Measurements from ENCODE around the gene ZNHIT1. TPM values are rescaled to one million over a fixed set of nuclear protein-coding genes. Genes with fewer than 3 reads are reported as not detected.

Gene ZNHIT1
- polyA plus RNA-seq, 3 donors = 29.3 to 109 (median 74.9) TPM

- peaks cover 0 to under 1% of the 10 kb centered on the region in 2 donors for H3K4me1 ChIP-seq (ENCODE audit: control insufficient read depth in 1 of 2, insufficient read depth in 2 of 2, low read length in 2 of 2)
- no peak overlapping the region for H3K9ac ChIP-seq (ENCODE audit: insufficient read depth, low read length, poor library complexity, severe bottlenecking)
- intact Hi-C loops (cut with micrococcal nuclease) = no loop called here
- 97% methylated on average over 15 of the region's 19 CpGs for WGBS (ENCODE audit: insufficient coverage)
- no peaks in the 10 kb centered on the region for H3K9me3 Mint-ChIP-seq
- H3K27me3 ChIP-seq (ENCODE audit: control insufficient read depth in 2 of 2, insufficient read depth in 2 of 2, low read length in 2 of 2) = no peaks in the 10 kb centered on the region
- no peaks in the 10 kb centered on the region for H3K27me3 Mint-ChIP-seq (ENCODE audit: low read depth in 3 of 3)
- no peak overlapping the region for H3K27ac ChIP-seq (ENCODE audit: low read depth in 1 of 2, low read length in 2 of 2)
- H3K4me1 Mint-ChIP-seq = no peaks in the 10 kb centered on the region
- no peaks in the 10 kb centered on the region for H3K79me2 ChIP-seq (ENCODE audit: insufficient read depth, low read length)
- peak overlapping the region in 1 of 7 donors; percentile 19 for H3K27ac Mint-ChIP-seq
- peaks cover 64 to 96% of the 10 kb centered on the region in 2 donors for H3K36me3 Mint-ChIP-seq
- no peaks in the 10 kb centered on the region for H4K20me1 ChIP-seq (ENCODE audit: insufficient read depth, low read length)
- TF ChIP-seq CTCF (IDR thresholded peaks at IDR 0.05) = no peak
- no peaks in the 10 kb centered on the region for H3K9me3 ChIP-seq (replicated peaks in 1 of 2; ENCODE audit: control insufficient read depth in 1 of 2, insufficient read depth in 1 of 2, low read length in 2 of 2)
- DNase-seq = no peak
- H3K36me3 ChIP-seq (replicated peaks in 1 of 2; ENCODE audit: control insufficient read depth in 1 of 2, insufficient read depth in 2 of 2, low read length in 2 of 2) = peaks cover 74 to 88% of the 10 kb centered on the region in 2 donors
- no peak overlapping the region for H3K4me2 ChIP-seq (replicated peaks; ENCODE audit: extremely low read depth, low read length, poor library complexity, severe bottlenecking)
- H3K4me3 Mint-ChIP-seq = no peak overlapping the region
- H2AFZ ChIP-seq (ENCODE audit: insufficient read depth, low read depth, low read length, poor library complexity, severe bottlenecking) = no peak overlapping the region
- no peak overlapping the region for H3K4me3 ChIP-seq (replicated peaks in 1 of 3; ENCODE audit: low read depth in 2 of 3, low read length in 3 of 3)
These were observed 7.8 kb upstream of the ZNHIT1 start for GRCh38 chr7:101210143-101210542.

- no peaks in the 10 kb centered on the region for H3K27me3 ChIP-seq (ENCODE audit: control insufficient read depth in 2 of 2, insufficient read depth in 2 of 2, low read length in 2 of 2)
- WGBS (ENCODE audit: insufficient coverage) = 96% methylated on average over 20 of the region's 24 CpGs
- no peaks in the 10 kb centered on the region for H3K9me3 Mint-ChIP-seq
- H3K4me1 Mint-ChIP-seq = peaks cover 10% of the 10 kb centered on the region
- DNase-seq = no peak
- no peaks in the 10 kb centered on the region for H3K27me3 Mint-ChIP-seq (ENCODE audit: low read depth in 3 of 3)
- peaks cover 7% of the 10 kb centered on the region for H4K20me1 ChIP-seq (ENCODE audit: insufficient read depth, low read length)
- no peak overlapping the region for H3K4me3 Mint-ChIP-seq
- intact Hi-C loops (cut with micrococcal nuclease) = no loop called here
- H3K36me3 ChIP-seq (replicated peaks in 1 of 2; ENCODE audit: control insufficient read depth in 1 of 2, insufficient read depth in 2 of 2, low read length in 2 of 2) = peaks cover 70 to 86% of the 10 kb centered on the region in 2 donors
- no peak overlapping the region for H2AFZ ChIP-seq (ENCODE audit: insufficient read depth, low read depth, low read length, poor library complexity, severe bottlenecking)
- peaks cover 9 to 10% of the 10 kb centered on the region in 2 donors for H3K4me1 ChIP-seq (ENCODE audit: control insufficient read depth in 1 of 2, insufficient read depth in 2 of 2, low read length in 2 of 2)
- peaks cover 8% of the 10 kb centered on the region for H3K79me2 ChIP-seq (ENCODE audit: insufficient read depth, low read length)
- H3K27ac Mint-ChIP-seq = no peak overlapping the region
- H3K9me3 ChIP-seq (replicated peaks in 1 of 2; ENCODE audit: control insufficient read depth in 1 of 2, insufficient read depth in 1 of 2, low read length in 2 of 2) = no peaks in the 10 kb centered on the region
- H3K36me3 Mint-ChIP-seq = peaks cover 64 to 93% of the 10 kb centered on the region in 2 donors
- no peak for TF ChIP-seq CTCF (IDR thresholded peaks at IDR 0.05)
- H3K4me3 ChIP-seq (replicated peaks in 1 of 3; ENCODE audit: low read depth in 2 of 3, low read length in 3 of 3) = no peak overlapping the region
- H3K27ac ChIP-seq (ENCODE audit: low read depth in 1 of 2, low read length in 2 of 2) = no peak overlapping the region
- H3K9ac ChIP-seq (ENCODE audit: insufficient read depth, low read length, poor library complexity, severe bottlenecking) = no peak overlapping the region
- H3K4me2 ChIP-seq (replicated peaks; ENCODE audit: extremely low read depth, low read length, poor library complexity, severe bottlenecking) = no peak overlapping the region
These were observed 6.5 kb upstream of the ZNHIT1 start for GRCh38 chr7:101211501-101211900.

All from CD14-positive monocyte (primary cell).